HFFc6 (cell line): ENCODE results near the gene STK25. TPM values are rescaled to one million over a fixed set of nuclear protein-coding genes. Genes with fewer than 3 reads are reported as not detected.

Source experiments
- DNase-seq: peaks from one replicate; pipeline ENCODE4 v3.0.0-alpha.2; 2018
- H3K27ac Mint-ChIP-seq: 2 replicates; pipeline ENCODE4 v1.8.0; 2020; ENCODE audit warnings: mild to moderate bottlenecking, mixed read lengths
- H3K27me3 Mint-ChIP-seq: 2 replicates; pipeline ENCODE4 v1.8.0; 2021; ENCODE audit warnings: mild to moderate bottlenecking, moderate library complexity, mixed read lengths; ENCODE audit not compliant: insufficient read depth
- H3K36me3 Mint-ChIP-seq: 2 replicates; pipeline ENCODE4 v1.8.0; 2021; ENCODE audit warnings: low read depth, mixed read lengths
- H3K4me1 Mint-ChIP-seq: 2 replicates; pipeline ENCODE4 v1.8.0; 2020; ENCODE audit warnings: low read depth, mixed read lengths
- H3K4me3 Mint-ChIP-seq: 2 replicates; pipeline ENCODE4 v1.8.0; 2020; ENCODE audit warnings: mild to moderate bottlenecking, moderate library complexity, mixed read lengths
- H3K9me3 Mint-ChIP-seq: 2 replicates; pipeline ENCODE4 v1.8.0; 2020; ENCODE audit warnings: mild to moderate bottlenecking, mixed read lengths
- CTCF ChIP-seq: fragments of 200-600 bp; sonication (generic); IDR thresholded peaks from 2 replicates; pipeline ENCODE4 v1.5.0; 2021; ENCODE audit warnings: antibody characterized with exemption, mild to moderate bottlenecking
- total RNA-seq, 6 experiments: library from RNA; stranded (reverse); fragmentation: NEBNext Ultra II Directional; extraction: Animal tissue kit (Norgen Biotek cat#: 25700); gene quantifications; 2 replicates in 1 of 6; 3 replicates in 5 of 6; pipeline ENCODE4 v1.2.3, GENCODE V29; 2021

STK25 gene
- total RNA-seq, 6 experiments from 2014 or later, result 129 to 159 (median 150) TPM

DNA sequence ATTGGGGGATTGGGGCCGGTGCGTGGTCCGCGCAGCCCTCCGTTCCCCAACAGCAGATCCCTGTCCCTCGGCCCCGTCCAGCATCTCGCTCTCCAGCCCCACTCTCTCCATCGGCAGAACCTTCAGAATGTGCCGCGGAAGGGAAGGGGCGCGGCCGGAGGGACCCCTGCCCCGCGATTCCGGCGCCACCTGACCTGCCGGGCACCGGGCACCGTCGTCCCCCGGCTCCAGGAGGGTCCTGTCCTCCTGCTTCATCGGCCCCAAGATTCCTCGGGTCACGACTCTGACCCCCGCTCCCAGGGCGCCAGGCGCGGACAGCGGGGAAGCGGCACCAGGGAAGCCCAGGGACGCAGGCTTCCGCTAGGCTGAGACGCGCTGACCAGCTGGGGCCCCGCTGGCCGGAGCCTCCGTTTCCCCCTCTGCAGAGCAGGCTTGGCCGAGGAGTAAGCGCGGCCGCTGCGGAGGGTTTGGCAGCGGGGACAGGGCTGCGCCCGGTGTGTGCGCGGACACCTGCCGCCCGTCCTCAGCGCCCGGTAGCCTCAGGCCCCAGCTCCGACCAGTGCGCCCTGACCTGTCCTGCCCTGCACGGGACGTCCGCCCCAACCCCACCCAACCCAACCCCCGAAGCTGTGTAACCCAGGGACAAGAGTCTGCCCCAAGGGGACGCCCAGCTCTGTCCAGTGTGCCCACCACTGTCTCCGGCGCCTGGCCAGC is 33.3 kb upstream of the STK25 start:
- H3K36me3 Mint-ChIP-seq, result no peaks in the 10 kb centered on the region
- no peaks in the 10 kb centered on the region for H3K9me3 Mint-ChIP-seq
- peaks cover 7% of the 10 kb centered on the region for H3K4me1 Mint-ChIP-seq
- no peaks in the 10 kb centered on the region; the same call in 1 of the 2 replicates for H3K27me3 Mint-ChIP-seq
- H3K4me3 Mint-ChIP-seq, result no peak overlapping the region
- no peak overlapping the region for H3K27ac Mint-ChIP-seq
- no peak for TF ChIP-seq CTCF
- no peak for DNase-seq

DNA sequence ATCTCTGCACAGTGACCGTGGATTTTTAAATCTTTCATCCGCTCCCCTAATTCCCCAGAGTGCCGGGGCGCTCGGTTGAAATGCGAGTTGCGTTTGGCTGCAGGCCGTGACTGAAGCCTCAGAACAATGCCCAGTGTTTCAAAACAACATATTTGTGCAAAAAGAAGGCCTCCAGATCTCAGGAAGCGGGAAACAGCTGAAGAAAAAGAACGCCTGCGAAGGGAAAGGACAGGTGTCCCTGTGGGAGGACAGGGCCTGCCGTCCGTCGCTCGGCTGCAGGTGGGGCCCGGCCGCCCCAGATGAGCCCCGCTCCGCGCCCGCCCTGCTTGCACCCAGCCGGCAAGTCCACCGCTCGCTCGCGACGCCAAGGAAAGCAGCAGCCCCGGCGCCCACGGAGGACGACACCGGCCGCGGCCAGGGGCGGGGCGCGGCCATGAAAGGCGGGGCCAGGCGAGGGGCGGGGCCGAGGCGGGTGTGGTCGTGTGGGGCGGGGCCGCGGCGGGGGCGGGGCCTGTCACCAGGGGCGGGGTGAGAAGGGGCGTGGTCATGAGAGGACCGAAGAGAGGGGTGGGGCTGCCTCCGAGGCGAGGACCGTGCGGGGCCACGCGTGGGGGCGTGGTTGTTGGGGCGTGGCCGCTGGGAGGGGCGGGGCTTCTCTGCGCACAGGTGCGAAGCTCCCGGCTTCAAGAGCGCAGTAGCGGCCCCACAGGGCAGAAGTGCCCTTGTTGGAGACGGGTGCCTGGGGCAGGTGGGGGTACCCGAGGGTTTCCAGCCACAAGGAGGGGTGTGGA is 32.6 kb upstream of the STK25 start:
- H3K27me3 Mint-ChIP-seq, result no peaks in the 10 kb centered on the region; the same call in 1 of the 2 replicates
- H3K4me1 Mint-ChIP-seq, result peaks cover 7% of the 10 kb centered on the region
- peak; percentile 25 for DNase-seq
- no peak for TF ChIP-seq CTCF
- peak overlapping the region; percentile 82 for H3K4me3 Mint-ChIP-seq
- no peaks in the 10 kb centered on the region for H3K9me3 Mint-ChIP-seq
- H3K36me3 Mint-ChIP-seq, result no peaks in the 10 kb centered on the region
- peak overlapping the region; percentile 57 for H3K27ac Mint-ChIP-seq

- Mint-ChIP-seq H3K4me1 (peaks cover 7% of the 10 kb centered on the region), H3K4me3 (peak overlapping the region; percentile 82)
Observed at GRCh38 chr2:241540401-241540770, 32.0 kb upstream of the STK25 start.

GRCh38 chr2:241539616-241540374 is 31.4 kb upstream of the STK25 start:
- no peaks in the 10 kb centered on the region; the same call in 1 of the 2 replicates for H3K27me3 Mint-ChIP-seq
- peaks cover 7% of the 10 kb centered on the region for H3K4me1 Mint-ChIP-seq
- no peak overlapping the region for H3K4me3 Mint-ChIP-seq
- no peak overlapping the region for H3K27ac Mint-ChIP-seq
- no peaks in the 10 kb centered on the region for H3K36me3 Mint-ChIP-seq
- TF ChIP-seq CTCF, result no peak
- no peak for DNase-seq
- H3K9me3 Mint-ChIP-seq, result no peaks in the 10 kb centered on the region

More at GRCh38 chr2:241540401-241540770, 32.0 kb upstream of the STK25 start:
- Mint-ChIP-seq H3K27me3 (no peaks in the 10 kb centered on the region; the same call in 1 of the 2 replicates), H3K9me3 (no peaks in the 10 kb centered on the region), H3K27ac (peak overlapping the region; percentile 57), H3K36me3 (no peaks in the 10 kb centered on the region)
- DNase-seq, result no peak
- TF ChIP-seq CTCF, result no peak

DNA sequence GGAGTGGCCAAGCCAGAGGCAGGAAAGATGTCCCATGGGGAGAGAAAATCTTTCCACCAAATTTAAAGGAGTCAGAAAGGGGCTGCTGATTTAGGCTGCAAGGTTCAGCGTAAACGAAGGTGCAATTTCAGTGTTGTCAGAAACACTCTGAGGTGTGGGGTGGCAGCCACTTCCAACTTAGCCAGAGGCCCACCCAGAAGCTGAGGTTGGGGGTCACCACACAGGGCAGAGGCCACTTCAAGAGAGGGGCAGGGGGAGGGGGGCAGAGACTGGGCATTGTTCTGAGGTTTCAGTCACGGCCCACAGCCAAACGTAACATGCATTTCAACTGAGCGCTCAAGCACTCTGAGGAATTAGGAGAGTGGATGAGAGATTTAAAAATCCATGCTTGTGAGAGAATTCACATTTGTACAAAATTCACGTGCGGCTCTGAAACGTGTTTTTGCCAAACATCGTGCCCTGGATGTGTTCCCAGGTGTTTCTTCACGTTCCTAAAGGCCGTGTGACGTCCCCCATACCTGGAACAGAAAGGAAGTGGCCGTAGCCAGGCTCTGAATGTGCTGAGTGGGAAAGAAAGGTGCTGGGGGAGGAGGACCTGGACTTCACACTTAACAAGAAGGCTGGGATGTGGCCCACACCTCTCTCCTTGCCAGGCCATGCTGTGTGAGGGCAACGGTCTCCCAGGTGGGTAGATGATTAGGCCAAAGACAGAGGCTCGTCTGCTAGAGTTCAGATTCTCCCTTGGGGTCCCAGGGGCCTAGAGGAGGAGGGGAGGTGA is 30.6 kb upstream of the STK25 start:
- H3K36me3 Mint-ChIP-seq, result no peaks in the 10 kb centered on the region
- no peak for DNase-seq
- TF ChIP-seq CTCF, result no peak
- peaks cover 5% of the 10 kb centered on the region for H3K27me3 Mint-ChIP-seq
- no peaks in the 10 kb centered on the region for H3K9me3 Mint-ChIP-seq
- peaks cover 7% of the 10 kb centered on the region for H3K4me1 Mint-ChIP-seq
- H3K4me3 Mint-ChIP-seq, result no peak overlapping the region
- H3K27ac Mint-ChIP-seq, result no peak overlapping the region
